ENCODE data around the gene MFSD1. TPM values are rescaled to one million over a fixed set of nuclear protein-coding genes. Genes with fewer than 3 reads are reported as not detected.
A peak's percentile ranks its signal among the peaks of the same experiment; 100 is the strongest.
"Not testable (repeated sequence)": the region's sequence is repeated elsewhere in the genome, so short reads cannot be mapped to it uniquely, and the experiment has no call there.

The MFSD1 gene
- total RNA-seq, 1 donor from 2014 or later = 30.5 TPM

GRCh38 chr3:158783051-158783450 lies 18.8 kb upstream of the MFSD1 start:
- H3K36me3 Mint-ChIP-seq = no peaks in the 10 kb centered on the region
- no peaks in the 10 kb centered on the region for H3K27me3 Mint-ChIP-seq
- no peaks in the 10 kb centered on the region for H3K4me1 Mint-ChIP-seq (ENCODE audit: unreplicated experiment)
- TF ChIP-seq CTCF (conservative IDR thresholded peaks at IDR 0.05) = no peak
- no peaks in the 10 kb centered on the region for H3K9me3 Mint-ChIP-seq
- H3K27ac Mint-ChIP-seq = no peak overlapping the region
- DNase-seq (ENCODE audit: extremely low spot score, unreplicated experiment) = no peak
- no peak overlapping the region for H3K4me3 Mint-ChIP-seq

DNA sequence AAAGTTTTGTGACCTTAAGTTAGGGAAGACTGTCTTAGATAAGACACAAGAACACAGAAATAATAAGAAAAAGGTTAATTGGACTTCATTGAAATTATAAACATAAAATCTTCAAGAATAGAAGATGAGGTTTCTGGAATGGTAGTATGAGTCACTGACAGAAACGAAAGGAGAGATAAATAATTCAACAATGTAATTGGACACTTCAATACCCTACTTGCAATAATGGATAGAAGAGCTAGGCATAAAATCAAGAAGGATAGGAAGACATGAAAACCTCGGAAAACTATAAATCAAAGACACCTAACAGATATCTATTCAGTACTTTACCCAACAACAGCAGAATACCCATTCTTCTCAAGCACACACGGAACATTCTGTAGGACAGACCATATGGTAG lies 15.9 kb upstream of the MFSD1 start:
- Mint-ChIP-seq H3K9me3 (no peaks in the 10 kb centered on the region), H3K36me3 (no peaks in the 10 kb centered on the region), H3K27me3 (peaks cover 3% of the 10 kb centered on the region), H3K4me3 (no peak overlapping the region), H3K27ac (no peak overlapping the region), H3K4me1 (ENCODE audit: unreplicated experiment) (peaks cover 3% of the 10 kb centered on the region)
- TF ChIP-seq CTCF (conservative IDR thresholded peaks at IDR 0.05) = no peak
- no peak for DNase-seq (ENCODE audit: extremely low spot score, unreplicated experiment)

- no peak for DNase-seq (ENCODE audit: extremely low spot score, unreplicated experiment)
- Mint-ChIP-seq H3K27me3 (peaks cover 6% of the 10 kb centered on the region), H3K27ac (no peak overlapping the region), H3K9me3 (no peaks in the 10 kb centered on the region), H3K4me3 (no peak overlapping the region), H3K4me1 (ENCODE audit: unreplicated experiment) (peaks cover 8% of the 10 kb centered on the region), H3K36me3 (no peaks in the 10 kb centered on the region)
- TF ChIP-seq CTCF (conservative IDR thresholded peaks at IDR 0.05) = no peak
Observed at GRCh38 chr3:158788446-158788845, 13.4 kb upstream of the MFSD1 start.

- Mint-ChIP-seq H3K9me3 (no peaks in the 10 kb centered on the region), H3K4me1 (ENCODE audit: unreplicated experiment) (peaks cover 8% of the 10 kb centered on the region), H3K27ac (no peak overlapping the region), H3K27me3 (peaks cover 6% of the 10 kb centered on the region), H3K4me3 (no peak overlapping the region), H3K36me3 (no peaks in the 10 kb centered on the region)
- TF ChIP-seq CTCF (conservative IDR thresholded peaks at IDR 0.05) = peak; percentile 54
- no peak for DNase-seq (ENCODE audit: extremely low spot score, unreplicated experiment)
Observed at GRCh38 chr3:158789592-158789991, 12.3 kb upstream of the MFSD1 start.

GRCh38 chr3:158790901-158791589 lies 10.8 kb upstream of the MFSD1 start:
- Mint-ChIP-seq H3K4me1 (ENCODE audit: unreplicated experiment) (peaks cover 8% of the 10 kb centered on the region), H3K27ac (no peak overlapping the region), H3K27me3 (peaks cover 8% of the 10 kb centered on the region), H3K36me3 (no peaks in the 10 kb centered on the region), H3K4me3 (peak overlapping the region; percentile 48), H3K9me3 (peaks cover 4% of the 10 kb centered on the region)
- peak; percentile 90 for TF ChIP-seq CTCF (conservative IDR thresholded peaks at IDR 0.05)
- no peak for DNase-seq (ENCODE audit: extremely low spot score, unreplicated experiment)

DNA sequence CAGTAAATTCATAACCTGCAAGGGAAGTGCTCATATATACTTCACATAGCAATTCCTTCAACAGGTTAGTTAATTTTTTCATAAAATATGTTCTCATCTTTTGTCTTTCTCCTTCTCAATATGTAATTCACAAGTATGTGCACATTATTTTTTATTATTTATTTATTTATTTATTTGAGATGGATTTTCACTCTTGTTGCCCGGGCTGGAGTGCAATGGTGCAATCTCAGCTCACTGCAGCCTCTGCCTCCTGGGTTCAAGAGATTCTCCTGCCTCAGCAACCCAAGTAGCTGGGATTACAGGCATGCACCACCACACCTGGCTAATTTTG lies 10.3 kb upstream of the MFSD1 start:
- peaks cover 12% of the 10 kb centered on the region for H3K27me3 Mint-ChIP-seq
- not testable (repeated sequence) for H3K4me3 Mint-ChIP-seq; H3K4me1 Mint-ChIP-seq (ENCODE audit: unreplicated experiment); DNase-seq (ENCODE audit: extremely low spot score, unreplicated experiment); H3K36me3 Mint-ChIP-seq; H3K27ac Mint-ChIP-seq; H3K9me3 Mint-ChIP-seq
- peak; percentile 1 for TF ChIP-seq CTCF (conservative IDR thresholded peaks at IDR 0.05)
